ENCODE data around the gene KLHL36.

DNA sequence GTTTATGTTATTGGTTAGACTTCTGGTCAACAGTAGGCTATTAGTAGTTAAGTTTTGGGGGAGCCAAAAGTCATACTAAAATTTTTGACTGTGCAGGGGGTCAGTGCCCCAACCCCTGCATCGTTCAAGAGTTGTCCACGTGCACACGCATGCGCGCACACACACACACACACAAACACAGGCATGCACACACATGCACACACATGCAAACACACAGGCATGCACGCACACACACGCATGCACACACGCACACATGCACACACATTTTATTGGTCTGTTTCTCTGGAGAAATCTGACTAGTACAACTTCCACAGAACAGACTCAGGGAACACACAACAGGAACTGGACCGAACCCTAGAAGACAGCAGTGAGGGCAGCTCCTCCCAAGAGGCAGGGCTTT, 27.1 kb downstream of the KLHL36 start:
- TF ChIP-seq, protein P1, sequence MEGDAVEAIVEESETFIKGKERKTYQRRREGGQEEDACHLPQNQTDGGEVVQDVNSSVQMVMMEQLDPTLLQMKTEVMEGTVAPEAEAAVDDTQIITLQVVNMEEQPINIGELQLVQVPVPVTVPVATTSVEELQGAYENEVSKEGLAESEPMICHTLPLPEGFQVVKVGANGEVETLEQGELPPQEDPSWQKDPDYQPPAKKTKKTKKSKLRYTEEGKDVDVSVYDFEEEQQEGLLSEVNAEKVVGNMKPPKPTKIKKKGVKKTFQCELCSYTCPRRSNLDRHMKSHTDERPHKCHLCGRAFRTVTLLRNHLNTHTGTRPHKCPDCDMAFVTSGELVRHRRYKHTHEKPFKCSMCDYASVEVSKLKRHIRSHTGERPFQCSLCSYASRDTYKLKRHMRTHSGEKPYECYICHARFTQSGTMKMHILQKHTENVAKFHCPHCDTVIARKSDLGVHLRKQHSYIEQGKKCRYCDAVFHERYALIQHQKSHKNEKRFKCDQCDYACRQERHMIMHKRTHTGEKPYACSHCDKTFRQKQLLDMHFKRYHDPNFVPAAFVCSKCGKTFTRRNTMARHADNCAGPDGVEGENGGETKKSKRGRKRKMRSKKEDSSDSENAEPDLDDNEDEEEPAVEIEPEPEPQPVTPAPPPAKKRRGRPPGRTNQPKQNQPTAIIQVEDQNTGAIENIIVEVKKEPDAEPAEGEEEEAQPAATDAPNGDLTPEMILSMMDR (IDR thresholded peaks at IDR 0.05): no peak
- TF ChIP-seq POLR2A (IDR thresholded peaks at IDR 0.05) (no peak), POLR2AphosphoS5 (IDR thresholded peaks at IDR 0.05; ENCODE audit: insufficient read depth in 1 of 2, low read depth in 1 of 2) (no peak)

All from vagina (tissue), 2 donors.